ENCODE data around the gene ARPC3. TPM values are rescaled to one million over a fixed set of nuclear protein-coding genes. Genes with fewer than 3 reads are reported as not detected.
"Not testable (repeated sequence)": the region's sequence is repeated elsewhere in the genome, so short reads cannot be mapped to it uniquely, and the experiment has no call there.

Gene ARPC3
- total RNA-seq, 1 donor from 2014 or later = 113 TPM

GRCh38 chr12:110417113-110417512, 33.0 kb downstream of the ARPC3 start:
- DNase-seq = not testable (repeated sequence)

- not testable (repeated sequence) for DNase-seq
Observed at GRCh38 chr12:110410086-110410485, 40.1 kb downstream of the ARPC3 start.

GRCh38 chr12:110405126-110405662, 44.9 kb downstream of the ARPC3 start:
- DNase-seq = not testable (repeated sequence)

GRCh38 chr12:110403976-110404682, 46.0 kb downstream of the ARPC3 start:
- no peak for DNase-seq

GRCh38 chr12:110403146-110403975, 46.8 kb downstream of the ARPC3 start, which contains the start of gene ANAPC7:
Gene ANAPC7, minus strand, starts transcription at chr12:110403708. Its CDS starts 81 bp downstream, at chr12:110403627.
- peak; percentile 92 for DNase-seq

Small RNA genes lying within 50 kb of the gene (small RNA-seq; reads per million reads assigned to genes)
- not detected for gene RF00278 (ENCODE audit: low replicate concordance)

Other genes with a start within 250 kb of the ARPC3 start
- 135 TPM for gene ATP2A2, start 169.1 kb downstream of the ARPC3 start, total RNA-seq
- 38.0 TPM for gene ANAPC7, start 46.6 kb downstream of the ARPC3 start, total RNA-seq
- 15.4 TPM for gene GPN3, start 17.9 kb upstream of the ARPC3 start, total RNA-seq
- 5.4 TPM for gene FAM216A, start 18.5 kb upstream of the ARPC3 start, total RNA-seq
- gene VPS29, start 51.8 kb upstream of the ARPC3 start, total RNA-seq = 59.7 TPM
- 0.79 TPM for gene RAD9B, start 52.0 kb upstream of the ARPC3 start, total RNA-seq
- 20.3 TPM for gene PPTC7, start 133.0 kb upstream of the ARPC3 start, total RNA-seq
- 22.1 TPM for gene TCTN1, start 163.8 kb upstream of the ARPC3 start, total RNA-seq
- gene HVCN1, start 238.8 kb upstream of the ARPC3 start, total RNA-seq = 4.1 TPM